Glomerular endothelial cell (primary cell): ENCODE results near the gene IL23A. TPM values are rescaled to one million over a fixed set of nuclear protein-coding genes. Genes with fewer than 3 reads are reported as not detected.

Source experiments
- DNase-seq: peaks from one replicate; pipeline ENCODE4 v3.0.0-alpha.2; 2011; ENCODE audit warnings: low read depth, low spot score; ENCODE audit errors: extremely low read depth
- total RNA-seq: library from RNA; depleted of rRNA; stranded (reverse); fragments of >200 nt; gene quantifications from 2 replicates; pipeline ENCODE4 v1.2.3, GENCODE V29; 2015

IL23A gene
- total RNA-seq, 1 donor from 2014 or later = not detected

DNA sequence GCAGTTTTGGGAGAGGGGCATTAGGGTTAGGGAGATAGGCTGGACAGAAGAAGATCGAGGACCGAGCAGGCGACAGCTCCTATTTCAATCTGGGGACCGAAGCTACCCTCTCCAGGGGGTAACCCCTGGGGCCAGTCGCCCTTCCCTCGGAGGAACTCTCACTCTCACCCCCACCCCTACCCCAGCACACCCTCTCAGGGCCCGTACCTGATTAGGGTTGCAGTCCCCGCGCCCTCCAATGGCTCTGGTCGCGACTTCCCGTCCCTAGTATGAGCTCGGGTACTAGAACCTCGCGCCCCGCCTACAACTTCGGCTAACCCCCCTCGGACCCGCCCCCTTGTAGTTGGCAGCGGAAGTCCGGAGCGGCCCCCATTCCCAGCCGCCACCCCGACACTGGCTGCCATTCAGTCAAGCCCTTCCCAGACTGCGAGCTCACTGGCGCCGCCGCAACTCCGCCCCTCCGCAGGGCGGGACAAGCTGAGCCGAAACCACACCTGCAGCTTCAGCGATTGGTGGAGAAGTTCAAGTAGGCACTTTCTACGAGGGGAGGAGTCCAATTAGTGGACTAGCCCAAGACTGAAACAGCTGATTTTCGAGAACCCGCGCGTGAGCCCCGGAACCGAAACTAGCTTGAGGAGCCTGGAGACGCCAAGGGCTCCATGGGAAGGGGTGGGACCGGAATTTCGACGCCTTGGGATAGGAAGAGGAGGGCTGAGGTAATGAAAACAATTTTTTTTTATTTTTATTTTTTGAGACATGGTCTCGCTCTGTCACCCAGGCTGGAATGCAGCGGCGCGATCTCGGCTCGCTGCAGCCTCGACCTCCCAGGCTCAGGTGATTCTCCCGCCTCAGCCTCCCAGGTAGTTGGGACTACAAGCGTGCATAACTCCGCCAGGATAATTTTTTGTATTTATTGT lies 21.4 kb downstream of the IL23A start, which contains the start of gene STAT2:
TSS of gene STAT2 (minus strand) at position 257 of the 917 bp plus-strand sequence. CDS start 3,536 bp downstream, outside the sequence.
- peak; percentile 100 for DNase-seq

- DNase-seq = no peak
Measured at GRCh38 chr12:56361487-56362129, 22.9 kb downstream of the IL23A start.

DNA sequence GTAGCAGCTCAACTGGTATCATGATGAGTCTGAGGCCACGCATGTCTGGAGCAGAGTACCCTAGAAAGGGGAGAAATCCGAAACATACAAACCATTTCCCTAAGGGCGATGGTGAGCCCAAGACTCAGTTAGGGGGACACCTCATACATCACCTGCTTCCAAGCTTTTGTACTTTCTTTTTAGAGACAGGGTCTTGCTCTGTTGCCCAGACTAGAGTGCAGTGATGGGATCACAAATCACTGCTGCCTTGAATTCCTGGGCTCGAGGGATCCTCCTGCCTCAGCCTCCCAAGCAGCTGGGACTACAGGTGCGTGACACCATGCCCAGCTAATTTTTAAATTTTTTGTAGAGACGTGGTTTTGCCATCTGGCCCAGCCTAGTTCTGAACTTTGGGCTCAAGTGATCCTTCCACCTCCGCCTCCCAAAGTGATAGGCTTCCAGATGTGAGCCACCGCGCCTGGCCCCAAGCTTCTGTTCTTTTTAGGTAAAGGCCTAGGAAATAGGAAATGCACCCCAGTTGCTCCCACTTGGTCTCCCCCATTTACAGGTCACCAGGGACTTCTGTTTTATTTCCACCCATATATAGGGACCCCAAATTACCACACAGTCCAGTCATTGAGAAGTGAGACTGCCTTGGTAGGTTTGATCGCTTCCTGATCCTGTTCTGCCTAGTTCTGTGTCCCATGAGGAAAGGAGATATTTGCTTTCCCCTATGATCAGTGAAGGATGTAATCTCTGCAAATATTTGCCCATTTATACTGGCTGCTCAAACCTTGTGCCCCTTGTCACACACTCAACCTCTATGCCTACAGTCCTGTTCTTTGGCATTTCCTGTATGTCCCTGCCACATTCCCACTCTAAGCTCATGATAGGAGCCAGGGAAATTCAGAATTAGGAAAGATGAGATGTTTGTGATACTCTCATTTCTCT lies 23.7 kb downstream of the IL23A start, which contains the start of gene APOF:
TSS of gene APOF (minus strand) at position 728 of the 930 bp plus-strand sequence. CDS start at position 616, 112 bp downstream.
- no peak for DNase-seq

- DNase-seq = no peak
Measured at GRCh38 chr12:56366948-56367347, 28.3 kb downstream of the IL23A start.

DNA sequence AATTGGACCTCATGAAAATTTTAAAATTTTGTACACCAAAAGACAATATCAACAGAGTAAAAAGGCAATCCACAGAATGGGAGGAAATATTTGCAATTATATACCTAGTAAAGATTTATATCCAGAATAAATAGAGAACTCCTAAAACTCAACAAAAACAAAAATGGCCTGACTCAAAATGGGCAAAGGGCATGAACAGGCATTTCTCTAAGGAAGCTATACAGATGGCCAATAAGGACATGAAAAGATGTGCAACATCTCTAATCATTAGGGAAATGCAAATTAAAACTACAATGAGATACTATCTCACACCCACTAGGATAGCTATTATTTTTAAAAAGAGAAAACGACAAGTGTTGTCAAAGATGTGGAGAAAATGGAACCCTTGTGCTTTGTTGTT lies 34.8 kb downstream of the IL23A start:
- no peak for DNase-seq

DNA sequence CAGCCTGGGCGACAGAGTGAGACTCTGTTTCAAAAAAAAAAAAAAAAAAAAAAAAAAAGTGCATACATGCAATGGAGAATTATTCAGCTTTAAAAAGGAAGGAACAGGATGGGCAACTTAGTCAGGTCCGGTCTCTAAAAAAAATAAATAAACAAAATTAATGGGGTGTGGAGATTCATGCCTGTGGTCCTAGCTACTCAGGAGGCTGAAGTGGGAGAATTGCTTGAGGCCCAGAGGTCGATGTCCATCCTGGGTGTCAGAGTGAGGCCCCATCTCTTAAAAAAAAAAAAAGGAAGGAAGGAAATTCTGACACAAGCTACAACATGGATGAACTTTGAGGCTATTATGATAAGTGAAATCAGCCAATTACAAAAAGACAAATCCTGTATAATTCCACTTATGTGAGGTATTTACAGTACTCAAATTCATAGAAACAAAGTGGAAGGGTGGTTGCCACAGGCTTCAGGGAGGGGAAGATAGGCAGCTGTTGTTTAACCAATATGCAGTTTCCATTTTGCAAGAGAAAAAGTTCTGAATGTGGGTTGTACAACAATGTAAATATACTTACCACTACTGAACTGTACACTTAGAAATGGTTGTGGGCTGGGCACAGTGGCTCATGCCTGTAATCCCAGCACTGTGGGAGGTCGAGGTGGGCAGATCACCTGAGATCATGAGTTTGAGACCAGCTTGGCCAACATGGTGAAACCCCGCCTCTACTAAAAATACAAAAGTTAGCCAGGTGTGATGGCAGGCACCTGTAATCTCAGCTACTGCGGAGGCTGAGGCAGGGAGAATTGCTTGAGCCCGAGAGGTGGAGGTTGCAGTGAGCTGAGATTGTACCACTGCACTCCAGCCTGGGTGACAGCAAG lies 36.3 kb downstream of the IL23A start:
- no peak for DNase-seq

- no peak for DNase-seq
Measured at GRCh38 chr12:56375598-56376434, 37.1 kb downstream of the IL23A start.

DNA sequence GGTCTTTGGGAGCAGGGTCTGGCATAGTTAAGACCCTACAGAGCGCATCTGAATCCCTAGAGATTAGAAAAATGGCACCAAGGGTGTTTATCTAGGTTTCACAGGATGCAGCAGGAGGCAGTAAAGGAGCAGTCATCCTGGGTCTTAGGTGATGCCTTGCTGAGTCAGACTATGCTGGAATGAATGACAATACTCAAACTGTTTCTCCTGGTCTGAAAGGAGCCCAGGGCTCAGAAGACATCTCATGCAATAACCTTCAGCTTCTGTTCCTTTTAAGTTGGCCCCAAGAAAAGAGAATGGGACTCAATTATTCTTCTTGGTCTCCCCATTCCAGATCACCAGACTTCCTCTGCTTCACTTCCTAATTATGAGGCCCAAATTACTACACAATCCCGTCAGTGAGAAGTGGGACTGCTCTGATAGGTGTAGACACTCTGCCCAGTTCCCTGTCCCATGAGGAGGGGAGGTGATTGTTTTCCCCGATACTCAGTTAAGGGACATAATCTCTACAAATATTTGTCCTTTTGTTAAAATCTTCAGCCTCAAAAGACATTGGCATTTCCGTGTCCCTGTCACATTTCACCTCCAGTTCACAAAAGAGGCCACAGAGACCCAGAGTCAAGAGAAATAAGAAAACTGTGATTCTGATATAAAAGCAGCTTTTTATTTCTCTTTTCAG lies 38.8 kb downstream of the IL23A start:
- DNase-seq = no peak

- no peak for DNase-seq
Measured at GRCh38 chr12:56377989-56378316, 39.3 kb downstream of the IL23A start.

DNA sequence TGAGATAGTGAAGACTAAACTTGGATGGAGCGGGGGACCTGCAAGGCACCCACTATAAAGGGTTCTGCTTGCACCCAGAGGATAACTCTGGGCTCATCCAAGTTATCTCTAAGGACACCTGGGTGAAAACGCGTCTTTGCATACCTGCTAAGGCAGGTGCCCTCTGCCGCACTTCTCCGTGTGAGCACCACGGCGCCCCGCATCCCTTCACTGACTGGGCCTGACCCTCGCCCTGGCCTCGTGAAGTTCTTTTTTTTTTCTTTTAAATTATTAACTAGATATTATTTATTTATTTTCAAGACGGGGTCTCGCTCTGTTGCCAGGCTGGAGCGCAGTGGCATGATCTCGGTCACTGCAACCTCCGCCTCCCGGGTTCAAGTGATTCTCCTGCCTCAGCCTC lies 43.9 kb downstream of the IL23A start:
- DNase-seq = no peak

GRCh38 chr12:56385873-56386272 lies 47.2 kb downstream of the IL23A start:
- DNase-seq = no peak

DNA sequence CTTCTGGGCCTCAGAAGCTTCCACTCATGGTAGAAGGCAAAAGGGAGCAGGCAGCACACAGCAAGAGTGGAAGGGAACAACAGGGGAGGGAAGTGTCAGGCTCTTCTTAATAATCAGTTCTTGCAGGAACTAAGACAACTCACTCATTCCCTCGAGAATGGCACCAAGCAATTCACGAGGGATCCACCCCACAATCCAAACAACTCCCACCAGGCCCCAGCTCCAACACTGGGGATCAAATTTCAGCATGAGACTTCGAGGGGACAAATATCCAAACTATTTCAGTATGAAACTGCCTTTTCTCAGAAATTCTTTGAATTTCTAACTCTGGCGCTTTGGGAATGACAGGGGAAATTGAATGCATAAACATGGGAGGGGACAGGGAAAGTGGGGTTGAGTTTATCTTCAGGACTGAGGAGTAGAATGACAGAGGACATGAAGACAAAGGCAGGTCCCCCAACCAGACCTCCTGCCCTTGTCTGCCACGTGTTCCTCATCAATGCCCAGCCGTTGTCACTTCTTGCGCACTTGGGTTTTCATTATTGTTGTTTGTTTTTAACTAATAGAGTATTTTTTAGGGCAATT lies 48.6 kb downstream of the IL23A start:
- no peak for DNase-seq

DNA sequence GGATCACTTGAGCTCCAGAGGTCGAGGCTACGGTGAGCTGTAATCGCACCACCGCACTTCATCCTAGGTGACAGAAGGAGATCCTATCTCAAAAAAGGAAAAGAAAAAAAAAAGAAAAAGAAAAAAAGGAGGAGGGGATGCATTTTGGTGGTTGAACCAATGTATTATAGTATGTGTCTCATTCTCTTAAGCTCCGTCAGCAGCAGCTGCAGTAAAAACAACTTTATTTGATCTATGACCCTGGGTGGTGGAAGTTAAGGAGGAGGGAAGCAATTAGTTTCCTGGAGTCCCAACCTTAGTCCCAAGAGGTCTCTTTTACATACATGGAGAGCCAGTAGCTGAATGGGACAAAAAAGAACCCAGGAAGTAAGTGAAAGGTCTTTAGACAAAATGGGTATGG lies 50.7 kb downstream of the IL23A start:
- DNase-seq = no peak

Other genes starting within 250 kb of the IL23A start
- gene PA2G4, start 234.3 kb upstream of the IL23A start, total RNA-seq = 113 and 125 TPM in 2 replicates
- 1,895 and 2,713 TPM in 2 replicates for gene RPL41, start 222.3 kb upstream of the IL23A start, total RNA-seq
- gene ZC3H10, start 220.6 kb upstream of the IL23A start, total RNA-seq = 3.0 and 4.1 TPM in 2 replicates
- gene ESYT1, start 210.6 kb upstream of the IL23A start, total RNA-seq = 269 and 275 TPM in 2 replicates
- 103 and 104 TPM in 2 replicates for gene MYL6B, start 186.3 kb upstream of the IL23A start, total RNA-seq
- gene MYL6, start 180.5 kb upstream of the IL23A start, total RNA-seq = 2,948 and 3,870 TPM in 2 replicates
- 51.1 and 78.9 TPM in 2 replicates for gene SMARCC2, start 149.4 kb upstream of the IL23A start, total RNA-seq
- 40.5 and 41.5 TPM in 2 replicates for gene RNF41, start 117.0 kb upstream of the IL23A start, total RNA-seq
- 26.7 and 33.5 TPM in 2 replicates for gene NABP2, start 114.5 kb upstream of the IL23A start, total RNA-seq
- not detected in 2 replicates for gene SLC39A5, start 108.8 kb upstream of the IL23A start, total RNA-seq
- 34.4 and 55.6 TPM in 2 replicates for gene ANKRD52, start 80.5 kb upstream of the IL23A start, total RNA-seq
- gene COQ10A, start 71.9 kb upstream of the IL23A start, total RNA-seq = 9.2 and 15.9 TPM in 2 replicates
- gene CS, start 38.6 kb upstream of the IL23A start, total RNA-seq = 146 and 156 TPM in 2 replicates
- 112 and 135 TPM in 2 replicates for gene CNPY2, start 22.9 kb upstream of the IL23A start, total RNA-seq
- gene PAN2, start 4.9 kb upstream of the IL23A start, total RNA-seq = 15.6 and 18.4 TPM in 2 replicates
- 76.0 and 104 TPM in 2 replicates for gene STAT2, start 21.2 kb downstream of the IL23A start, total RNA-seq
- not detected in 2 replicates for gene APOF, start 24.0 kb downstream of the IL23A start, total RNA-seq
- 7.4 and 13.9 TPM in 2 replicates for gene TIMELESS, start 110.5 kb downstream of the IL23A start, total RNA-seq
- 0.15 TPM in 1 of 2 replicates, not detected in the other for gene MIP, start 115.8 kb downstream of the IL23A start, total RNA-seq
- 1.7 TPM in 2 replicates for gene SPRYD4, start 129.7 kb downstream of the IL23A start, total RNA-seq
- 0.58 TPM in 1 of 2 replicates, not detected in the other for gene GLS2, start 149.3 kb downstream of the IL23A start, total RNA-seq
- 56.5 and 75.8 TPM in 2 replicates for gene RBMS2, start 182.9 kb downstream of the IL23A start, total RNA-seq